Neuronal stem cell (in vitro differentiated cells): ENCODE measurements around the gene VNN1.

Source experiments
- DNase-seq: peaks from one replicate; pipeline ENCODE4 v3.0.0-alpha.2; 2013; ENCODE audit warnings: low spot score
- H2AFZ ChIP-seq: one replicate; pipeline ENCODE4 v1.6.1; 2013; ENCODE audit warnings: mild to moderate bottlenecking, low read length, inconsistent platforms
- H2AK5ac ChIP-seq: 2 replicates; pipeline ENCODE4 v1.6.1; 2013; ENCODE audit warnings: low read depth, mild to moderate bottlenecking, inconsistent platforms, low read length, moderate library complexity, mixed read lengths
- H2BK120ac ChIP-seq: 2 replicates; pipeline ENCODE4 v1.6.1; 2013; ENCODE audit warnings: low read depth, mild to moderate bottlenecking, inconsistent platforms, low read length, moderate library complexity, mixed read lengths
- H2BK12ac ChIP-seq: one replicate; pipeline ENCODE4 v1.6.1; 2013; ENCODE audit warnings: low read length, inconsistent platforms
- H2BK15ac ChIP-seq: 2 replicates; pipeline ENCODE4 v1.6.1; 2013; ENCODE audit warnings: mild to moderate bottlenecking, low read length, inconsistent platforms, mixed read lengths
- H2BK5ac ChIP-seq: one replicate; pipeline ENCODE4 v1.6.1; 2013; ENCODE audit warnings: inconsistent platforms, mild to moderate bottlenecking, low read length, moderate library complexity
- H3K14ac ChIP-seq: one replicate; pipeline ENCODE4 v1.6.1; 2013; ENCODE audit warnings: low read length, inconsistent platforms
- H3K18ac ChIP-seq: 2 replicates; pipeline ENCODE4 v1.6.1; 2013; ENCODE audit warnings: low read length, inconsistent platforms
- H3K23ac ChIP-seq: 2 replicates; pipeline ENCODE4 v1.6.1; 2013; ENCODE audit warnings: low read depth, mild to moderate bottlenecking, mixed read lengths, low read length, inconsistent platforms; ENCODE audit not compliant: poor library complexity
- H3K27ac ChIP-seq: replicated peaks from 3 replicates; pipeline ENCODE4 v1.5.1; 2013; ENCODE audit warnings: low read length, inconsistent platforms
- H3K27me3 ChIP-seq, 3 experiments: 2 replicates each; pipeline ENCODE4 v1.6.1; 2013; ENCODE audit warnings: low read length in 3 of 3, mild to moderate bottlenecking in 2 of 3, inconsistent platforms in 1 of 3, low read depth in 1 of 3, mixed read lengths in 1 of 3, moderate library complexity in 1 of 3; ENCODE audit not compliant: control insufficient read depth in 3 of 3, insufficient read depth in 3 of 3
- H3K36me3 ChIP-seq, 2 donors: replicated peaks in 1 of 2; 2 replicates each; pipeline ENCODE4 v1.6.1; 2013; ENCODE audit warnings: low read length in 2 of 2; ENCODE audit not compliant: control insufficient read depth in 2 of 2, insufficient read depth in 2 of 2
- H3K4ac ChIP-seq: 2 replicates; pipeline ENCODE4 v1.6.1; 2013; ENCODE audit warnings: inconsistent platforms, mild to moderate bottlenecking, low read length, moderate library complexity
- H3K4me1 ChIP-seq, 2 donors: 1 replicate in 1 of 2; 2 replicates in 1 of 2; pipeline ENCODE4 v1.6.1; 2013; ENCODE audit warnings: low read length in 2 of 2, low read depth in 1 of 2; ENCODE audit not compliant: control insufficient read depth in 2 of 2, insufficient read depth in 1 of 2
- H3K4me2 ChIP-seq: one replicate; pipeline ENCODE4 v1.6.1; 2013; ENCODE audit warnings: mild to moderate bottlenecking, low read length, inconsistent platforms; ENCODE audit not compliant: insufficient read depth, poor library complexity, severe bottlenecking
- H3K4me3 ChIP-seq, 2 donors: 2 replicates each; pipeline ENCODE4 v1.5.1; 2013; ENCODE audit warnings: low read length in 2 of 2, mild to moderate bottlenecking in 2 of 2, inconsistent platforms in 1 of 2, moderate library complexity in 1 of 2
- H3K79me1 ChIP-seq: one replicate; pipeline ENCODE4 v1.6.1; 2013; ENCODE audit warnings: low read depth, mild to moderate bottlenecking, inconsistent platforms, low read length, moderate library complexity
- H3K9ac ChIP-seq: one replicate; pipeline ENCODE4 v1.6.1; 2013; ENCODE audit warnings: mild to moderate bottlenecking, low read depth, low read length, inconsistent platforms; ENCODE audit not compliant: poor library complexity
- H3K9me3 ChIP-seq, 2 donors: replicated peaks in 1 of 2; 2 replicates each; pipeline versions ENCODE3 to v1.6.1; 2013; ENCODE audit warnings: low read length in 2 of 2, mild to moderate bottlenecking in 2 of 2, inconsistent platforms in 1 of 2, low read depth in 1 of 2, mixed read lengths in 1 of 2, moderate library complexity in 1 of 2; ENCODE audit not compliant: control insufficient read depth in 2 of 2, insufficient read depth in 1 of 2
- H4K8ac ChIP-seq: one replicate; pipeline ENCODE4 v1.6.1; 2013; ENCODE audit warnings: low read depth, mild to moderate bottlenecking, inconsistent platforms, low read length, moderate library complexity
- H4K91ac ChIP-seq: one replicate; pipeline ENCODE4 v1.6.1; 2013; ENCODE audit warnings: low read length, low read depth, mild to moderate bottlenecking, inconsistent platforms; ENCODE audit not compliant: poor library complexity
- WGBS, 2 donors: extraction: QIAGEN DNeasy Blood & Tissue Kit; methylation state at CpG; one replicate each; pipeline ENCODE4 v1.1.7; 2013; ENCODE audit warnings: missing lambda C conversion rate in 2 of 2, mixed read lengths in 1 of 2; ENCODE audit not compliant: insufficient read length in 2 of 2, insufficient replicate concordance in 1 of 2; ENCODE audit errors: extremely low coverage in 2 of 2; 5-methylcytosine and 5-hydroxymethylcytosine counted together

VNN1 gene

DNA sequence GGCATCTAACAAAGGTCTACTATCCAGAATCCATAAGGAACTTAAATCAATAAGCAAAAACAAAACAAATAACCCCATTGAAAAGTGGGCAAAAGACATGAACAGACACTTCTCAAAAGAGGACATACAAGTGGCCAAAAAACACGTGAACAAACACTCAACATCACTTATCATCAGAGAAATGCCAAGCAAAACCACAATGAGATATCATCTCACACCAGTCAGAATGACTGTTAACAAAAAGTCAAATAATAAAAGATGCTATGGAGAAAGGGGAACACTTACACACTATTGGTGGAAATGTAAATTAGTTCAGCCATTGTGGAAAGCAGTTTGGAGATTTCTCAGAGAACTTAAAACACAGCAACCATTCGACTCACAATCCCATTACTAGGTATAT lies 19.4 kb upstream of the VNN1 start:
- no peak overlapping the region for H2BK12ac ChIP-seq
- WGBS, 2 donors = no CpG with 5 or more reads among the region's 2 CpGs
- no peaks in the 10 kb centered on the region for H3K4me1 ChIP-seq
- H2AK5ac ChIP-seq = no peak overlapping the region
- no peak overlapping the region for H3K9ac ChIP-seq
- H3K14ac ChIP-seq = no peak overlapping the region
- H3K4me3 ChIP-seq = no peak overlapping the region
- no peaks in the 10 kb centered on the region for H3K9me3 ChIP-seq
- H3K27ac ChIP-seq = no peak overlapping the region
- no peak overlapping the region for H4K91ac ChIP-seq
- H3K4me2 ChIP-seq = no peak overlapping the region
- H3K27me3 ChIP-seq = peaks cover 0 to under 1% (median 0%) of the 10 kb centered on the region in 3 experiments
- H3K79me1 ChIP-seq = no peaks in the 10 kb centered on the region
- no peak overlapping the region for H4K8ac ChIP-seq
- no peak overlapping the region for H2AFZ ChIP-seq
- no peak for DNase-seq
- no peak overlapping the region for H3K18ac ChIP-seq
- H2BK5ac ChIP-seq = no peak overlapping the region
- H3K4ac ChIP-seq = no peak overlapping the region
- no peak overlapping the region for H2BK120ac ChIP-seq
- no peaks in the 10 kb centered on the region for H3K36me3 ChIP-seq
- no peak overlapping the region for H3K23ac ChIP-seq
- no peak overlapping the region for H2BK15ac ChIP-seq

DNA sequence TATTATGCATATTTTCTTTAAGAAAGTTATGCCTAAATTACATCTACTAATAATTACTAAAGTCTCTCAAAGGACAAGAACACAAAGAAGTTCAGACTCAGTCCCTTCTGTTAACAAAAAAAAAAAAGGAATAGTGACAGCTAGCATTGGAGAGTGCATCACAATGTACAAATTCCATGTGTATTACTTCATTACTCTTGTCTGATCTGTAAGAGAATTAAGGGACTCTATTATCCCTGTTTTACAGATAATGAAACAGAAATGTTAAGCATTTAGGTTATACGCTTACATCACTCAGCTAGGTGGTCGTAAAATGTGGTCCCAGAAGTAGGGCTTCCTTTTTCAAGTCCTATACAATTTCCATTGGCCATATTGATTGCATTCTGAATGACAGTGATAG lies 17.2 kb upstream of the VNN1 start:
- Histone ChIP-seq H3K27ac (no peak overlapping the region), H3K4me2 (no peak overlapping the region), H3K4me3 (no peak overlapping the region), H3K36me3 (no peaks in the 10 kb centered on the region), H2AK5ac (no peak overlapping the region), H4K91ac (no peak overlapping the region), H2BK15ac (no peak overlapping the region), H3K14ac (no peak overlapping the region), H3K4me1 (peaks cover 2 to 3% of the 10 kb centered on the region in 2 donors), H2BK12ac (no peak overlapping the region), H3K23ac (no peak overlapping the region), H2BK120ac (no peak overlapping the region), H3K79me1 (no peaks in the 10 kb centered on the region), H2BK5ac (no peak overlapping the region), H4K8ac (no peak overlapping the region), H2AFZ (no peak overlapping the region), H3K9ac (no peak overlapping the region), H3K27me3 (no peaks in the 10 kb centered on the region), H3K18ac (no peak overlapping the region), H3K9me3 (no peaks in the 10 kb centered on the region), H3K4ac (no peak overlapping the region)
- no CpG with 5 or more reads among the region's 2 CpGs for WGBS, 2 donors
- no peak for DNase-seq

DNA sequence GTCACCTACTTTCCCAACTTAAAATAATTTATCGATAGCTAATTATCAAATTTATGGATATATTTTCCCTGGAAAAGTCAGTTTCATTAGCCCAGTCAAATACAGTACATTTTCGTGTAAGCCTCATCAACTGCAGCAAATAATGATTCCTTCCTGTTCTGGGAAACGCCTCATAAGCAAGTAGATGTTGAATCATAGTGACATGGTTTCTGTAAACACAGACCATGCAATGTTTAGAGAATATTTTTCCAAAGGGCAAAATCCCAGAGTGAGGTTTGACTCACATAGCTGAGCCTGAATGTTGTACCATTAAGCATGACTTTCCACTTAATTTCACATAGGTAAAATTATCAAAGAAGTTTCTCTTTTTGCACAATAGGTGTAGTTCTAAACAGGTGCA lies 16.7 kb upstream of the VNN1 start:
- H3K27ac ChIP-seq = no peak overlapping the region
- no peak overlapping the region for H3K4me3 ChIP-seq

DNA sequence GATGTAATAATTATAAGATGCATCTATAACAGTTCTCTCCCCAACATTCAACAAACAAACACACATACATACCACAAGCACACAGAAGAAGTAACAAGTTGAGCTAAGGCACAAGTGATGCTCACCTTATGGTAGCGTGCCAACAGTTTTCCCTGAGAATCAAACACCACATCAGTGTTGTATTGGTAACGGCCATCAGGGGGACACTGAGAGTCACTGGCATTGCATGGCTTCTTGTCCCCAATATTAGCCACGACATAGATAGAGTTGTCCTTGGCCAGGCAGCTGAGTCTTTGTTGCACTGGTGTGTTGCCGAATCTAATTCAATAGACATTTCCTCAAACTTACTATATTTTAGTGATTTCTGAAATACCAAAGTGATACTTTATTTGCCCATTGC lies 14.8 kb upstream of the VNN1 start:
- no peak overlapping the region for H2BK120ac ChIP-seq

More for the DNA sequence above, 16.7 kb upstream of the VNN1 start:
- H3K23ac ChIP-seq = no peak overlapping the region
- H3K4me1 ChIP-seq = peaks cover 2 to 3% of the 10 kb centered on the region in 2 donors
- no peak overlapping the region for H4K91ac ChIP-seq
- H3K9me3 ChIP-seq = no peaks in the 10 kb centered on the region
- H2BK5ac ChIP-seq = no peak overlapping the region
- no peaks in the 10 kb centered on the region for H3K27me3 ChIP-seq
- H3K4me2 ChIP-seq = no peak overlapping the region
- H3K79me1 ChIP-seq = no peaks in the 10 kb centered on the region
- H3K14ac ChIP-seq = no peak overlapping the region
- H2BK15ac ChIP-seq = no peak overlapping the region
- H2AK5ac ChIP-seq = no peak overlapping the region
- H4K8ac ChIP-seq = no peak overlapping the region
- H3K18ac ChIP-seq = no peak overlapping the region
- H3K36me3 ChIP-seq = no peaks in the 10 kb centered on the region
- no peak overlapping the region for H2BK120ac ChIP-seq
- WGBS, 2 donors = no CpG with 5 or more reads among the region's 3 CpGs
- H3K9ac ChIP-seq = no peak overlapping the region
- no peak overlapping the region for H2BK12ac ChIP-seq
- no peak for DNase-seq
- H2AFZ ChIP-seq = no peak overlapping the region
- no peak overlapping the region for H3K4ac ChIP-seq

More for the DNA sequence above, 14.8 kb upstream of the VNN1 start:
- Histone ChIP-seq H3K23ac (no peak overlapping the region), H3K9ac (no peak overlapping the region), H3K4me1 (peaks cover 3% of the 10 kb centered on the region in 2 donors), H2BK5ac (no peak overlapping the region), H3K4ac (no peak overlapping the region), H3K4me2 (no peak overlapping the region), H3K18ac (no peak overlapping the region), H3K9me3 (no peaks in the 10 kb centered on the region), H3K27ac (no peak overlapping the region), H3K27me3 (no peaks in the 10 kb centered on the region), H4K8ac (no peak overlapping the region), H3K4me3 (no peak overlapping the region), H2BK15ac (no peak overlapping the region), H3K14ac (no peak overlapping the region), H2BK12ac (no peak overlapping the region), H4K91ac (no peak overlapping the region), H3K79me1 (no peaks in the 10 kb centered on the region), H3K36me3 (no peaks in the 10 kb centered on the region), H2AK5ac (no peak overlapping the region), H2AFZ (no peak overlapping the region)
- DNase-seq = no peak
- WGBS, 2 donors = no CpG with 5 or more reads among the region's 4 CpGs
